C4-2B (cell line): ENCODE measurements around the gene PRRC2B.

ENCODE experiments used
- CTCF ChIP-seq: fragments of 450-650 bp; conservative IDR thresholded peaks from 2 replicates; pipeline ENCODE4 v1.5.1; 2017; ENCODE audit warnings: mild to moderate bottlenecking
- ZFX ChIP-seq: fragments of 450-650 bp; IDR thresholded peaks from 2 replicates; pipeline ENCODE4 v1.6.1; 2017

GRCh38 chr9:131349522-131349880 is 44.4 kb upstream of the PRRC2B start:
- no peak for TF ChIP-seq CTCF
- no peak for TF ChIP-seq ZFX
